ENCODE data around the gene AGBL1. TPM values are rescaled to one million over a fixed set of nuclear protein-coding genes. Genes with fewer than 3 reads are reported as not detected.

Gene AGBL1
- polyA plus RNA-seq, 1 donor (not counting 4 experiments of a cell fraction or from before 2014, with no cell fraction given): not detected

DNA sequence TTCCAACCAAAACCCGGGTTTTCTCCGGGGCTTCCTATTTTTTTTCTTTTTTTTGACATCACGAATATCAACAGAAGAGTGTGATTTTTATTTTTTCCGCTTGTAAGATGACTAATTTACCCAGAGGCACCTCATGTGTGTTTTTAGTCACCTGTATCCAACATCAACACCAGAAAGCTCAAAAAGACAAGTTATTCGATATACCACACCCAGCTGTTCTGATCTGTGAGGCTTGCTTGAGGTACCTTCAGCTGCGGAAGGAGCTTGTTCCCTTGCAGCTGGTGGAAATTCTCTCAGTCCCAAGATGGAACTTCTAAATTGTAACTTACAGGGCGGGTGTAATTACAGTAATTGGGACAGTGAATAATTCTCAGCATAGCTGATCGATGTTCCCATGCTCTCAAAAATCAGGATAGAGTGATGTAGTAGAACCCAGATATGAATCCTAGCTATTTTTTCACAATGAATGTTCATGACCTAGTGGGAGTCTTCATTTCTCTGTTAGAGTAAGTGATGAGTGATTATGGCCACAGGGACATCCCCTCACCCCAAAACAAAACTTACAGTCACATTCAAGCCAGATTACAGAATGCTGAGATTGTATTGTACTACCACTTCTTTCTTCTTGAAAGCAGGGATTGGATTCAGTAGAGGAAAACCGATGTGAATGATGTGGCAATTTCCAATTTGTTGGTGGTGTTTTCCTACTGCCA lies 232.1 kb downstream of the AGBL1 start:
- H3K4me1 ChIP-seq (ENCODE audit: control insufficient read depth, extremely low read depth, insufficient read depth, low read length): no peaks in the 10 kb centered on the region
- H3K9ac ChIP-seq (ENCODE audit: control insufficient read depth, extremely low read depth, insufficient read depth, low read length): no peak overlapping the region
- H3K9me1 ChIP-seq (ENCODE audit: control insufficient read depth, extremely low read depth, insufficient read depth, low read length): no peaks in the 10 kb centered on the region
- no peaks in the 10 kb centered on the region for H3K27me3 ChIP-seq (ENCODE audit: control insufficient read depth, extremely low read depth, insufficient read depth, low read length)
- no peak for FAIRE-seq
- no peak for TF ChIP-seq EZH2 (IDR thresholded peaks at IDR 0.05; ENCODE audit: low read length)
- TF ChIP-seq, protein P1, sequence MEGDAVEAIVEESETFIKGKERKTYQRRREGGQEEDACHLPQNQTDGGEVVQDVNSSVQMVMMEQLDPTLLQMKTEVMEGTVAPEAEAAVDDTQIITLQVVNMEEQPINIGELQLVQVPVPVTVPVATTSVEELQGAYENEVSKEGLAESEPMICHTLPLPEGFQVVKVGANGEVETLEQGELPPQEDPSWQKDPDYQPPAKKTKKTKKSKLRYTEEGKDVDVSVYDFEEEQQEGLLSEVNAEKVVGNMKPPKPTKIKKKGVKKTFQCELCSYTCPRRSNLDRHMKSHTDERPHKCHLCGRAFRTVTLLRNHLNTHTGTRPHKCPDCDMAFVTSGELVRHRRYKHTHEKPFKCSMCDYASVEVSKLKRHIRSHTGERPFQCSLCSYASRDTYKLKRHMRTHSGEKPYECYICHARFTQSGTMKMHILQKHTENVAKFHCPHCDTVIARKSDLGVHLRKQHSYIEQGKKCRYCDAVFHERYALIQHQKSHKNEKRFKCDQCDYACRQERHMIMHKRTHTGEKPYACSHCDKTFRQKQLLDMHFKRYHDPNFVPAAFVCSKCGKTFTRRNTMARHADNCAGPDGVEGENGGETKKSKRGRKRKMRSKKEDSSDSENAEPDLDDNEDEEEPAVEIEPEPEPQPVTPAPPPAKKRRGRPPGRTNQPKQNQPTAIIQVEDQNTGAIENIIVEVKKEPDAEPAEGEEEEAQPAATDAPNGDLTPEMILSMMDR (optimal IDR thresholded peaks at IDR 0.05 in 1 of 3, IDR thresholded peaks at IDR 0.05 in 1 of 3, conservative IDR thresholded peaks at IDR 0.05 in 1 of 3; ENCODE audit: extremely low read depth in 1 of 3, insufficient read depth in 2 of 3, low read length in 3 of 3): no peak
- no peak overlapping the region for H3K4me2 ChIP-seq (ENCODE audit: control insufficient read depth, extremely low read depth, insufficient read depth, low read depth, low read length)
- no peak overlapping the region for H3K27ac ChIP-seq (ENCODE audit: control insufficient read depth, insufficient read depth, low read length)
- no peak overlapping the region for H2AFZ ChIP-seq (ENCODE audit: control insufficient read depth, low read length)
- no peak overlapping the region for H3K4me3 ChIP-seq (ENCODE audit: control insufficient read depth in 2 of 3, extremely low read depth in 1 of 3, insufficient read depth in 2 of 3, low read depth in 1 of 3, low read length in 3 of 3)
- DNase-seq (ENCODE audit: low read depth, low spot score): no peak
- H4K20me1 ChIP-seq (ENCODE audit: control insufficient read depth, extremely low read depth, insufficient read depth, low read length): no peaks in the 10 kb centered on the region
- H3K9me3 ChIP-seq (ENCODE audit: control insufficient read depth, low read depth, low read length): no peaks in the 10 kb centered on the region
- dilution Hi-C loops (cut with MboI; ENCODE audit: extremely low pct_ligation_motif_present, low sequenced_read_pairs): no loop called here
- no peaks in the 10 kb centered on the region for H3K36me3 ChIP-seq (ENCODE audit: control insufficient read depth in 2 of 2, extremely low read depth in 1 of 2, insufficient read depth in 2 of 2, low read length in 2 of 2)
- no peaks in the 10 kb centered on the region for H3K79me2 ChIP-seq (ENCODE audit: control insufficient read depth, insufficient read depth, low read length)

DNA sequence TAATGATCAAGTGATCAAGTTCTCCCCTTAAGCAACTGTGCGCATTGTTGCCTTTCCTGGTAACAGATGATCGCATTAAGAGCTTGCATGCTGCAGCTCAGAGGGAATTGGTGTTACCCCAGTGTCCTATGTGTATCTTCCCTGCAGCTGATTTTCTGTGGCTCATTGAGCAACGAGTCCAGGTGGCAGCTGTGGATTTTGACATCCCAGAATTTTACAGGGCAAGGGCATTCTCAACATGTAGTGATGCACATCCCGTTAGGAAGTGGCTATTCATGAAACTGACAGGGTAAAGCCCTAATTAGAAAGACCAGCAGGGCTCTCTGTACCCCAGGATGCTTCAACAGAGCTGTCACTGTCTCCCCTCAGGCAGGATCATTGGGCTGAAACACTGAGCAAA lies 232.8 kb downstream of the AGBL1 start:
- no peak overlapping the region for H3K27ac ChIP-seq (ENCODE audit: control insufficient read depth, insufficient read depth, low read length)
- no peaks in the 10 kb centered on the region for H3K27me3 ChIP-seq (ENCODE audit: control insufficient read depth, extremely low read depth, insufficient read depth, low read length)
- FAIRE-seq (no peak), DNase-seq (ENCODE audit: low read depth, low spot score) (no peak)
- no peaks in the 10 kb centered on the region for H3K9me3 ChIP-seq (ENCODE audit: control insufficient read depth, low read depth, low read length)
- no peak overlapping the region for H3K9ac ChIP-seq (ENCODE audit: control insufficient read depth, extremely low read depth, insufficient read depth, low read length)
- H3K79me2 ChIP-seq (ENCODE audit: control insufficient read depth, insufficient read depth, low read length): no peaks in the 10 kb centered on the region
- H4K20me1 ChIP-seq (ENCODE audit: control insufficient read depth, extremely low read depth, insufficient read depth, low read length): no peaks in the 10 kb centered on the region
- no peak for TF ChIP-seq EZH2 (IDR thresholded peaks at IDR 0.05; ENCODE audit: low read length)
- TF ChIP-seq, protein P1 (optimal IDR thresholded peaks at IDR 0.05 in 1 of 3, IDR thresholded peaks at IDR 0.05 in 1 of 3, conservative IDR thresholded peaks at IDR 0.05 in 1 of 3; ENCODE audit: extremely low read depth in 1 of 3, insufficient read depth in 2 of 3, low read length in 3 of 3): no peak
- H3K4me1 ChIP-seq (ENCODE audit: control insufficient read depth, extremely low read depth, insufficient read depth, low read length): no peaks in the 10 kb centered on the region
- H3K36me3 ChIP-seq (ENCODE audit: control insufficient read depth in 2 of 2, extremely low read depth in 1 of 2, insufficient read depth in 2 of 2, low read length in 2 of 2): no peaks in the 10 kb centered on the region
- no peaks in the 10 kb centered on the region for H3K9me1 ChIP-seq (ENCODE audit: control insufficient read depth, extremely low read depth, insufficient read depth, low read length)
- no peak overlapping the region for H3K4me3 ChIP-seq (ENCODE audit: control insufficient read depth in 2 of 3, extremely low read depth in 1 of 3, insufficient read depth in 2 of 3, low read depth in 1 of 3, low read length in 3 of 3)
- H3K4me2 ChIP-seq (ENCODE audit: control insufficient read depth, extremely low read depth, insufficient read depth, low read depth, low read length): no peak overlapping the region
- no peak overlapping the region for H2AFZ ChIP-seq (ENCODE audit: control insufficient read depth, low read length)
- dilution Hi-C loops (cut with MboI; ENCODE audit: extremely low pct_ligation_motif_present, low sequenced_read_pairs): no loop called here
